GM18873 (cell line): Measurements from ENCODE around the gene DDAH1.

Source experiments
- ATAC-seq: cut with Tn5 transposase; IDR thresholded peaks from one replicate; pipeline ENCODE4 v1.9.1; 2021; ENCODE audit warnings: mild to moderate bottlenecking, moderate library complexity, moderate number of reproducible peaks; ENCODE audit not compliant: unreplicated experiment, low FRiP score

DDAH1 gene

GRCh38 chr1:85447006-85447943 lies 17.7 kb downstream of the DDAH1 start:
- no peak for ATAC-seq

GRCh38 chr1:85445906-85446305 lies 19.1 kb downstream of the DDAH1 start:
- ATAC-seq = no peak

- no peak for ATAC-seq
Measured at GRCh38 chr1:85444381-85444780, 20.6 kb downstream of the DDAH1 start.

GRCh38 chr1:85440612-85441011 lies 24.3 kb downstream of the DDAH1 start:
- no peak for ATAC-seq

- no peak for ATAC-seq
Measured at GRCh38 chr1:85438353-85438752, 26.6 kb downstream of the DDAH1 start.

- no peak for ATAC-seq
Measured at GRCh38 chr1:85437139-85437538, 27.8 kb downstream of the DDAH1 start.

GRCh38 chr1:85433096-85433495 lies 31.9 kb downstream of the DDAH1 start:
- no peak for ATAC-seq

- ATAC-seq = no peak
Measured at GRCh38 chr1:85428471-85429089, 36.4 kb downstream of the DDAH1 start.

GRCh38 chr1:85427849-85428248 lies 37.1 kb downstream of the DDAH1 start:
- no peak for ATAC-seq

GRCh38 chr1:85427331-85427730 lies 37.6 kb downstream of the DDAH1 start:
- no peak for ATAC-seq

GRCh38 chr1:85421179-85421578 lies 43.8 kb downstream of the DDAH1 start:
- no peak for ATAC-seq

GRCh38 chr1:85420199-85420598 lies 44.8 kb downstream of the DDAH1 start:
- ATAC-seq = no peak

- no peak for ATAC-seq
Measured at GRCh38 chr1:85417876-85418275, 47.1 kb downstream of the DDAH1 start.

GRCh38 chr1:85417017-85417416 lies 47.9 kb downstream of the DDAH1 start:
- no peak for ATAC-seq

GRCh38 chr1:85413169-85413568 lies 51.8 kb downstream of the DDAH1 start:
- ATAC-seq = no peak

GRCh38 chr1:85411567-85412305 lies 53.2 kb downstream of the DDAH1 start:
- ATAC-seq = no peak

GRCh38 chr1:85409516-85409915 lies 55.4 kb downstream of the DDAH1 start:
- ATAC-seq = no peak

- no peak for ATAC-seq
Measured at GRCh38 chr1:85407746-85408377, 57.1 kb downstream of the DDAH1 start.

GRCh38 chr1:85406887-85407533 lies 57.9 kb downstream of the DDAH1 start:
- ATAC-seq = no peak

GRCh38 chr1:85406081-85406480 lies 58.9 kb downstream of the DDAH1 start:
- ATAC-seq = no peak
